Gastroesophageal sphincter (tissue), 3 donors: ENCODE measurements around the gene LHX6.

Experiments
- CTCF ChIP-seq, 4 experiments: fragments of 200-600 bp in 2 of 4; fragments of 450-650 bp in 2 of 4; sonication (generic) in 1 of 4; IDR thresholded peaks; one replicate each; pipeline ENCODE4 v1.5.1; 2017 to 2019; ENCODE audit warnings: antibody characterized with exemption in 4 of 4, mild to moderate bottlenecking in 2 of 4, moderate library complexity in 2 of 4
- EP300 ChIP-seq: sonication (generic); formaldehyde crosslinking; IDR thresholded peaks from one replicate; pipeline ENCODE4 v1.6.1; 2017; ENCODE audit warnings: antibody characterized with exemption, mild to moderate bottlenecking

- TF ChIP-seq CTCF (IDR thresholded peaks at IDR 0.05): peak in 2 of 4 experiments; percentile 8 to 17
- no peak for TF ChIP-seq EP300
Measured at GRCh38 chr9:122264360-122265148, 35.8 kb upstream of the LHX6 start, which contains the start of the genes MRRF and RBM18.
